ENCODE data around the gene PCDH15.

GRCh38 chr10:54660397-54660796 is 140.6 kb downstream of the PCDH15 start:
- TF ChIP-seq POLR2A (IDR thresholded peaks at IDR 0.05) (no peak), POLR2AphosphoS5 (IDR thresholded peaks at IDR 0.05; ENCODE audit: insufficient read depth in 1 of 2, low read depth in 1 of 2) (no peak)
